Measurements from ENCODE around the gene TERB1. TPM values are rescaled to one million over a fixed set of nuclear protein-coding genes. Genes with fewer than 3 reads are reported as not detected.
A peak's percentile ranks its signal among the peaks of the same experiment; 100 is the strongest.

The TERB1 gene
- polyA plus RNA-seq, 1 of the 3 experiments (the other 2 are of a cell fraction): 0.08 TPM

DNA sequence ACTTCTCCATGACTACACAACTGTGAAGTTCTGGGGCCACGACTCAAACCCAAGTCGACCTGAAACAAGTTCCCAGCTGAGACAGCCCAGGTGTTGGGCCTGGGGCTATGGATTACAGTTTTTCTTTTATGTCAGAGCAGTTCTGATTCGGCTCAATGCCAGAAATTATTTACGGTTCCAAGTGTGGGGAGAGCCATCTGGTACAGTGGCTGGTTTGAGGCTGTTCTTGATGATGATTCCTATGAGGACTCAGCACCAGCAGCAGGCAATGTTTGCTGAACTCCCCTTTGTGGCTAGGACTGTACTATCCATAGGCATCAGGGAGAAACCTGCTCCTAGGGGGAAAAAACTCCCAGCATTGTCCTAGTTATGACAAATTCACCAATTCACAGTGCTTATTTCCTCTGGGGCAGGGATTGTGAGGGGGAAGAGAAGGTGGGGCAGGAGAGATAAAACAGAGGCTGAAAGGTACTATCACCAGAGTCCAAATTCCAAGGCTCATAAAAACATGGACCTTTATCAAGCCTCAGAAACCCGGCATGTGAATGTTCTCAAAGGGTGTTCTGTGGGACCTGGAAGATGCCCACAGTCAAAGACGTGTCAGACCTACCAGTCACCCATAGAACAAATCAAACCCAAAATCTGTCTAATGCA, 86.6 kb downstream of the TERB1 start:
- peak; percentile 46 for DNase-seq

GRCh38 chr16:66714062-66714461, 87.3 kb downstream of the TERB1 start:
- Histone ChIP-seq H3K79me2 (ENCODE audit: insufficient read depth) (no peaks in the 10 kb centered on the region), H3K9me3 (no peaks in the 10 kb centered on the region), H3K36me3 (replicated peaks in 1 of 2; ENCODE audit: control insufficient read depth in 1 of 2, insufficient read depth in 2 of 2, low read length in 1 of 2) (no peaks in the 10 kb centered on the region), H3K4me1 (ENCODE audit: control insufficient read depth in 1 of 2, insufficient read depth in 2 of 2, low read depth in 1 of 2, low read length in 1 of 2) (peaks cover 0 to 12% of the 10 kb centered on the region in 2 experiments; a peak in 1 of 4 replicates), H3K4me3 (ENCODE audit: low read depth in 2 of 2, low read length in 1 of 2) (no peak overlapping the region), H3F3A (replicated peaks; ENCODE audit: insufficient read depth) (peaks cover 11% of the 10 kb centered on the region), H3K4me2 (no peak overlapping the region), H3K27ac (ENCODE audit: low read depth in 2 of 2, low read length in 1 of 2) (no peak overlapping the region), H3K27me3 (ENCODE audit: insufficient read depth) (no peaks in the 10 kb centered on the region), H3K9me2 (no peaks in the 10 kb centered on the region), H4K20me1 (ENCODE audit: insufficient read depth) (no peaks in the 10 kb centered on the region), H3K9ac (no peak overlapping the region), H2AFZ (ENCODE audit: low read depth) (no peak overlapping the region)
- no peak for DNase-seq
- CTCF ChIA-PET: interaction anchor here (1.4 to 2.0 kb wide), 2 partner anchors 12 to 14 kb away, joined by 4 to 7 read pairs; no protein-coding TSS in a partner anchor
- POLR2A ChIA-PET: no interaction called here
- 93% methylated on average over 6 of the region's 6 CpGs for WGBS (ENCODE audit: low lambda C conversion rate)
- TF ChIP-seq MAX (IDR thresholded peaks at IDR 0.05; ENCODE audit: low read depth): no peak
- no peak for TF ChIP-seq FOXJ3 (CRISPR knock-in tag; IDR thresholded peaks at IDR 0.05)
- TF ChIP-seq YY1 (IDR thresholded peaks at IDR 0.05; ENCODE audit: low read depth): no peak
- TF ChIP-seq TEAD4 (IDR thresholded peaks at IDR 0.05; ENCODE audit: borderline replicate concordance, insufficient read depth): no peak
- TF ChIP-seq REST (IDR thresholded peaks at IDR 0.05; ENCODE audit: low read depth, low read length): no peak
- TF ChIP-seq EZH2phosphoT487 (IDR thresholded peaks at IDR 0.05; ENCODE audit: borderline replicate concordance, low read depth): no peak
- no peak for TF ChIP-seq ZBTB33 (IDR thresholded peaks at IDR 0.05; ENCODE audit: borderline replicate concordance, low read depth)
- TF ChIP-seq FOXM1 (IDR thresholded peaks at IDR 0.05; ENCODE audit: low read depth): no peak
- TF ChIP-seq SMC3 (IDR thresholded peaks at IDR 0.05; ENCODE audit: low read depth, low read length): no peak

More for the DNA sequence above, 86.6 kb downstream of the TERB1 start:
- H3K9ac ChIP-seq: no peak overlapping the region
- no peaks in the 10 kb centered on the region for H4K20me1 ChIP-seq (ENCODE audit: insufficient read depth)
- no peak overlapping the region for H2AFZ ChIP-seq (ENCODE audit: low read depth)
- WGBS (ENCODE audit: low lambda C conversion rate): 54% methylated on average over 6 of the region's 6 CpGs
- no peaks in the 10 kb centered on the region for H3K9me2 ChIP-seq
- H3K4me2 ChIP-seq: no peak overlapping the region
- H3K9me3 ChIP-seq: no peaks in the 10 kb centered on the region
- peaks cover 3 to 5% of the 10 kb centered on the region in 2 experiments for H3K36me3 ChIP-seq (replicated peaks in 1 of 2; ENCODE audit: control insufficient read depth in 1 of 2, insufficient read depth in 2 of 2, low read length in 1 of 2)
- TF ChIP-seq POLR2AphosphoS5 (IDR thresholded peaks at IDR 0.05; ENCODE audit: low read depth, low read length) (no peak), GATA2 (CRISPR knock-in tag; IDR thresholded peaks at IDR 0.05) (0 out of 2 replicates have a peak, but pooled peaks have one; percentile 19), RFX5 (IDR thresholded peaks at IDR 0.05; ENCODE audit: low read length) (no peak), RCOR1 (IDR thresholded peaks at IDR 0.05; ENCODE audit: low read length) (0 out of 2 replicates have a peak, but pooled peaks have one; percentile 34), IRF3 (IDR thresholded peaks at IDR 0.05; ENCODE audit: low read depth, low read length) (no peak), EP300 (IDR thresholded peaks at IDR 0.05; ENCODE audit: borderline replicate concordance in 1 of 2, low read depth in 1 of 2, low read length in 1 of 2) (peak in 1 of 2 experiments; percentile 59; a peak in 1 of 4 replicates)
- TF ChIP-seq, protein P1, sequence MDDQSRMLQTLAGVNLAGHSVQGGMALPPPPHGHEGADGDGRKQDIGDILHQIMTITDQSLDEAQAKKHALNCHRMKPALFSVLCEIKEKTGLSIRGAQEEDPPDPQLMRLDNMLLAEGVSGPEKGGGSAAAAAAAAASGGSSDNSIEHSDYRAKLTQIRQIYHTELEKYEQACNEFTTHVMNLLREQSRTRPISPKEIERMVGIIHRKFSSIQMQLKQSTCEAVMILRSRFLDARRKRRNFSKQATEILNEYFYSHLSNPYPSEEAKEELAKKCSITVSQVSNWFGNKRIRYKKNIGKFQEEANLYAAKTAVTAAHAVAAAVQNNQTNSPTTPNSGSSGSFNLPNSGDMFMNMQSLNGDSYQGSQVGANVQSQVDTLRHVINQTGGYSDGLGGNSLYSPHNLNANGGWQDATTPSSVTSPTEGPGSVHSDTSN (IDR thresholded peaks at IDR 0.05): no peak
- no peak overlapping the region for H3K27ac ChIP-seq (ENCODE audit: low read depth in 2 of 2, low read length in 1 of 2)
- H3K27me3 ChIP-seq (ENCODE audit: insufficient read depth): no peaks in the 10 kb centered on the region
- H3F3A ChIP-seq (replicated peaks; ENCODE audit: insufficient read depth): peaks cover 17% of the 10 kb centered on the region
- H3K4me1 ChIP-seq (ENCODE audit: control insufficient read depth in 1 of 2, insufficient read depth in 2 of 2, low read depth in 1 of 2, low read length in 1 of 2): peaks cover 0 to 12% of the 10 kb centered on the region in 2 experiments; a peak in 1 of 4 replicates
- ChIA-PET POLR2A (no interaction called here), CTCF (interaction anchor here (1.7 to 3.9 kb wide), 4 partner anchors 13 to 54 kb away, joined by 6 to 34 read pairs (median 11); no protein-coding TSS in a partner anchor)
- no peaks in the 10 kb centered on the region for H3K79me2 ChIP-seq (ENCODE audit: insufficient read depth)
- H3K4me3 ChIP-seq (ENCODE audit: low read depth in 2 of 2, low read length in 1 of 2): no peak overlapping the region
